SU-DHL-6 (cell line): ENCODE results near the gene CEP104.

Source experiments
- H2AFZ ChIP-seq: fragments of 200-600 bp; sonication (generic); 2 replicates; pipeline ENCODE4 v1.6.1; 2014; ENCODE audit warnings: low read depth, mild to moderate bottlenecking, moderate library complexity, mixed read lengths, antibody characterized with exemption, low read length; ENCODE audit not compliant: severe bottlenecking
- H3F3A ChIP-seq: fragments of 200-600 bp; shearing (Covaris generic); 2 replicates; pipeline ENCODE4 v1.6.0; 2016; ENCODE audit warnings: antibody characterized with exemption, mild to moderate bottlenecking; ENCODE audit not compliant: insufficient read depth
- H3K27ac ChIP-seq: fragments of 200-600 bp; sonication (generic); 2 replicates; pipeline ENCODE4 v1.5.1; 2016; ENCODE audit warnings: low read depth, mild to moderate bottlenecking, low read length, moderate library complexity, mixed read lengths
- H3K27me3 ChIP-seq: fragments of 200-600 bp; sonication (generic), shearing (Covaris generic); 2 replicates; pipeline ENCODE4 v1.6.0; 2014; ENCODE audit warnings: mild to moderate bottlenecking, low read length
- H3K36me3 ChIP-seq: fragments of 200-600 bp; sonication (generic); 2 replicates; pipeline ENCODE4 v1.6.1; 2014; ENCODE audit warnings: mild to moderate bottlenecking, low read length, mixed read lengths
- H3K4me2 ChIP-seq: fragments of 300-600, 200-600 bp; shearing (Covaris generic), sonication (generic); 2 replicates; pipeline ENCODE4 v1.6.0; 2014; ENCODE audit warnings: low read length, low read depth, mild to moderate bottlenecking; ENCODE audit not compliant: poor library complexity, severe bottlenecking
- H3K4me3 ChIP-seq: fragments of 200-600 bp; sonication (generic); 2 replicates; pipeline ENCODE4 v1.5.1; 2014; ENCODE audit warnings: antibody characterized with exemption, low read length, mild to moderate bottlenecking, mixed read lengths; ENCODE audit not compliant: insufficient read depth, poor library complexity, severe bottlenecking
- H3K79me2 ChIP-seq: fragments of 200-600 bp; sonication (generic); 2 replicates; pipeline ENCODE4 v1.6.1; 2014; ENCODE audit warnings: mild to moderate bottlenecking, low read length, moderate library complexity; ENCODE audit not compliant: insufficient read depth
- H3K9ac ChIP-seq: fragments of 200-600 bp; sonication (generic); 2 replicates; pipeline ENCODE4 v1.7.0; 2014; ENCODE audit warnings: mild to moderate bottlenecking, low read length
- H3K9me2 ChIP-seq: fragments of 200-600 bp; sonication (generic); replicated peaks from 2 replicates; pipeline ENCODE4 v1.6.1; 2014; ENCODE audit warnings: low read length; ENCODE audit not compliant: insufficient read depth
- H3K9me3 ChIP-seq: fragments of 200-600 bp; sonication (generic); 2 replicates; pipeline ENCODE4 v1.6.1; 2014; ENCODE audit warnings: low read length, mixed read lengths; ENCODE audit not compliant: insufficient read depth
- H4K20me1 ChIP-seq: fragments of 200-600 bp; sonication (generic); 2 replicates; pipeline ENCODE4 v1.6.1; 2014; ENCODE audit warnings: low read depth, mild to moderate bottlenecking, antibody characterized with exemption, low read length, moderate library complexity, mixed read lengths
- EZH2phosphoT487 ChIP-seq: fragments of 200-600 bp; sonication (generic), shearing (Covaris generic); conservative IDR thresholded peaks from 2 replicates; pipeline ENCODE4 v1.6.1; 2018; ENCODE audit warnings: mild to moderate bottlenecking, antibody characterized with exemption, low read length, moderate library complexity, mixed read lengths
- TF ChIP-seq, protein P1 (sequence below): fragments of 200-600 bp; sonication (generic); IDR thresholded peaks from one replicate; pipeline ENCODE4 v1.5.1; 2017; ENCODE audit warnings: antibody characterized with exemption, mild to moderate bottlenecking, low read length, moderate library complexity; ENCODE audit not compliant: insufficient read depth, poor library complexity, severe bottlenecking

CEP104 gene

DNA sequence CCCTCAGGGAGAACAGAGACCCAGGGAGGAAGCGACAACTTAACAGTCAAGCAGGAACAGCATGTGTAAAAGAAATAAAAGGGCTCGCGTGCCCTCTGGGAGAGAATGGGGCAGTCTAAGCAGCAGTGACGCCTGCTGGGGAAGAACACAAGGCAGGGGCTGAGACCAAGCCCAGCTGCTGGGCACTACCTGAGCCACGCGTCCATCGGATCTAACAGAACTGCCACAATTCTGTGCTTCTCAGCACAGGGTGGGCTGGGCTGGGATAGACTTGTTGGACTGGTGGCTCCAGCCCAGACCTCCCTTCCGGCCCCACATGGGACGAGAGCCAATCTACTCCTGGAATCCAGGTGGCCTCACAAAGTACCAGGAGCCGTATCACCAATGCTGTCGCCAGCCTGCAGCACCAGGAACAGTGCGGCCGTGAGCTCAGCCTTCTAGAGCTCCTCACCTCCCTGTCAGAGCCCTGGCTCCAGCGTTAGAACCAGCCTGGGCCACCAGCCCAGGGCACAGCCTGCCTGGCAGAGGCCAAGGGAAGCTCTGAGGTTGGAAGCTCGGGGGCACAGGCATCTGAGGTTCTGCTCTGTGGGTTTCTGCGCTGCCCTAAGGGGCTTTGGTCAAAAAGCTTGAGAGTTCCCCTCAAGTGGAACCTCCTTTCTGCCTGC lies 68.1 kb downstream of the CEP104 start:
- Histone ChIP-seq H3K9me2 (no peaks in the 10 kb centered on the region), H3K4me3 (no peak overlapping the region), H3K79me2 (no peaks in the 10 kb centered on the region), H2AFZ (no peak overlapping the region), H3K27me3 (no peaks in the 10 kb centered on the region), H3K27ac (no peak overlapping the region), H3K9me3 (no peaks in the 10 kb centered on the region), H3F3A (no peaks in the 10 kb centered on the region), H4K20me1 (no peaks in the 10 kb centered on the region), H3K9ac (no peak overlapping the region), H3K4me2 (no peak overlapping the region), H3K36me3 (no peaks in the 10 kb centered on the region)
- no peak for TF ChIP-seq EZH2phosphoT487
- TF ChIP-seq, protein P1, sequence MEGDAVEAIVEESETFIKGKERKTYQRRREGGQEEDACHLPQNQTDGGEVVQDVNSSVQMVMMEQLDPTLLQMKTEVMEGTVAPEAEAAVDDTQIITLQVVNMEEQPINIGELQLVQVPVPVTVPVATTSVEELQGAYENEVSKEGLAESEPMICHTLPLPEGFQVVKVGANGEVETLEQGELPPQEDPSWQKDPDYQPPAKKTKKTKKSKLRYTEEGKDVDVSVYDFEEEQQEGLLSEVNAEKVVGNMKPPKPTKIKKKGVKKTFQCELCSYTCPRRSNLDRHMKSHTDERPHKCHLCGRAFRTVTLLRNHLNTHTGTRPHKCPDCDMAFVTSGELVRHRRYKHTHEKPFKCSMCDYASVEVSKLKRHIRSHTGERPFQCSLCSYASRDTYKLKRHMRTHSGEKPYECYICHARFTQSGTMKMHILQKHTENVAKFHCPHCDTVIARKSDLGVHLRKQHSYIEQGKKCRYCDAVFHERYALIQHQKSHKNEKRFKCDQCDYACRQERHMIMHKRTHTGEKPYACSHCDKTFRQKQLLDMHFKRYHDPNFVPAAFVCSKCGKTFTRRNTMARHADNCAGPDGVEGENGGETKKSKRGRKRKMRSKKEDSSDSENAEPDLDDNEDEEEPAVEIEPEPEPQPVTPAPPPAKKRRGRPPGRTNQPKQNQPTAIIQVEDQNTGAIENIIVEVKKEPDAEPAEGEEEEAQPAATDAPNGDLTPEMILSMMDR: no peak

DNA sequence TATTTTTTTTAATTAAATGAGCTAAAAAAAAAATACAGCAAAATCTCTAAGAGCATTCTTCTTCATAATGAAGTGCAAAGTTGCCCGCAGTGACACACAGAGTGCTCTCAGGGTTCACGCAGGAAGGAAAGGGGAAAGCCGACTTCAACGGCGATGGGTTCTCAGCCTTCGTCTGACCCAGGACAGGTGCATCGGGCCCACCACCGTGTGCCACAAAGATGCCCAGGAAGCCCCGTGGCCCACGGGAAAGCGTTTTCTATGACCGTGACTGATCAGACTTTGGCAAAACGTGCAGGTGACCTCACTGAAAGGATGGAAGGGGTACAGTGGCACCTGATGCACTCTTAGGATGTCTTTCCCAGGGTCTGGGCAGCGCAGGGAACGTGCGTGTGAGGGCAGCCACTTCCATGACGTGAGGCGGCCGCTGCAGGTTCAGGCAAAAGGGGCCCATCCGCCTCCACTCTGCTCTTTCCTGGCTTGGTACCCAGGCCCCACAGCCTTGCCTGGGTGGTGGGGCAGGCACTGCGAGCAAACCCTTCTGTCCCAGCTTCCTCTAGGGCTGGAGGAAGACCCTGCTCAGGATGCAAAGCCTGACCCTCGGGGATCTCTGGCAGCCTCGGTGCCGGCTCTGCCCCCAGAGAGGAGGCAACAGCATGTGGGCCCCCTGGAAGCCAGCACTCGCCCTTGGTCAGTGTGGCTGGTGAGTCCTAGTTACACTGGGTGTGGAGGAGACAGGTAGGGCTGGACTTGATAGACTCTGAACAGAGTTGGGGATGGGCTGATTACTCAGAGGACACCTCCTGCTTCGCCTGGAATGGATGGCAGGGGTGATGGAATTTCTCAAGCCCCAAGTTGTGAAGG lies 69.0 kb downstream of the CEP104 start:
- Histone ChIP-seq H3F3A (no peaks in the 10 kb centered on the region), H3K4me3 (no peak overlapping the region), H2AFZ (no peak overlapping the region), H3K9me3 (no peaks in the 10 kb centered on the region), H3K27me3 (no peaks in the 10 kb centered on the region), H3K9me2 (no peaks in the 10 kb centered on the region), H3K4me2 (no peak overlapping the region), H3K27ac (no peak overlapping the region), H4K20me1 (no peaks in the 10 kb centered on the region), H3K36me3 (no peaks in the 10 kb centered on the region), H3K79me2 (no peaks in the 10 kb centered on the region), H3K9ac (no peak overlapping the region)
- TF ChIP-seq, protein P1: no peak

DNA sequence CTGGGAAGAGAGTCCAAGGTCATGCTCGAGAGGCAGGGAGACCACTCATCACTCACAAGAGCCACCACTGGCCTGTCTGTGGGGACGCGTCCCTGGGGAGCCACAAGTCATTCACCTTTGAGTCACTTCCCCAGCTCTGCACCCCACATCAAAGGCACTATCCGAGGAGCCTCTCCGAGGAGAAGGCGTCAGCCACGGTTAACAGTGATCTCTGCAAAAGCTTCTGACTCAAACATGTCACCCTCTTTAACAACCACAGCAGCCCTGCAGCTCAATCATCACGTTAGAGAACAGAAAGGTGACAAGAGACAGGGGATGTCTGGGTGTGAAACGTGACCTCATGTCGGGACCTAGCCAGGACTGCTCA lies 69.7 kb downstream of the CEP104 start:
- no peaks in the 10 kb centered on the region for H3K79me2 ChIP-seq
- no peaks in the 10 kb centered on the region for H3K36me3 ChIP-seq
- no peaks in the 10 kb centered on the region for H3K9me2 ChIP-seq
- no peak overlapping the region for H3K4me3 ChIP-seq
- no peaks in the 10 kb centered on the region for H4K20me1 ChIP-seq
- no peak overlapping the region for H3K27ac ChIP-seq
- H2AFZ ChIP-seq: no peak overlapping the region
- H3F3A ChIP-seq: no peaks in the 10 kb centered on the region
- no peak for TF ChIP-seq EZH2phosphoT487
- TF ChIP-seq, protein P1: no peak
- no peak overlapping the region for H3K4me2 ChIP-seq
- H3K9ac ChIP-seq: no peak overlapping the region
- no peaks in the 10 kb centered on the region for H3K9me3 ChIP-seq
- H3K27me3 ChIP-seq: no peaks in the 10 kb centered on the region
